Breast epithelium (tissue), 3 donors: ENCODE data around the gene POLD4.

Experiments
- POLR2A ChIP-seq: fragments of 450-650 bp; IDR thresholded peaks from one replicate; pipeline ENCODE4 v1.6.1; 2016; ENCODE audit warnings: antibody characterized with exemption, mild to moderate bottlenecking, moderate library complexity
- POLR2AphosphoS5 ChIP-seq, 3 donors: sonication (generic); formaldehyde crosslinking; IDR thresholded peaks; one replicate each; pipeline ENCODE4 v1.6.1; 2017; ENCODE audit warnings: antibody characterized with exemption in 3 of 3
- TF ChIP-seq, protein P1 (sequence below), 3 donors: fragments of 450-650 bp; IDR thresholded peaks; one replicate each; pipeline ENCODE4 v1.5.1; 2016 to 2017; ENCODE audit warnings: antibody characterized with exemption in 3 of 3, mild to moderate bottlenecking in 3 of 3, moderate library complexity in 3 of 3

DNA sequence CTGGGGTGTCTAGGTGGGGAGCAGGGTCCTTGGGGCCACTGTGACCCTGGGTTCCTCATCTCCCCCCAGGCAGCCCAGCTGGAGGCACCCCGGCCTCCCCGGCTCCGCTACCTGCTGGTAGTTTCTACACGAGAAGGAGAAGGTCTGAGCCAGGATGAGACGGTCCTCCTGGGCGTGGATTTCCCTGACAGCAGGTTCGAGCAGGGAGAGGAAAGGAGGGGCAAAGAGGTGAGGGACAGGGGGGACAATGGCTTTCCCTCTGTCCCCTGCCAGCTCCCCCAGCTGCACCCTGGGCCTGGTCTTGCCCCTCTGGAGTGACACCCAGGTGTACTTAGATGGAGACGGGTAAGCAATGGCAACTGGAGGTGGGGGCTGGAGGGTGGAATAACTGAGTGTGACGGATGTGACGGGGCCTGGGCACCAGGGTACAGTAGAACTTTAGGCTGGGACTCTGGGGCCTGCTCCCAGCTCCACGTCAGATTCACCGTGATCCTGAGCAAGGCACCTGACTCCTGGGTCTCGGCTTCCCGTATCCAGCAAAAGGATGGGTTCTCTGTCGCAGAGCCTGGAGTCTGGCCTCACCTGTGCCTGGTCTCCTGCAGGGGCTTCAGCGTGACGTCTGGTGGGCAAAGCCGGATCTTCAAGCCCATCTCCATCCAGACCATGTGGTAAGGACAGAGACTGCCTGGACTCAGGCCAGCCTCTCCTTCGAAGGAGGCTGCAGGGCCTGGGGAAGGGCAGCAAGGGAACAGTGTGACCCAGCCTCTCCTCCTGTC, 46.4 kb downstream of the POLD4 start:
- TF ChIP-seq, protein P1, sequence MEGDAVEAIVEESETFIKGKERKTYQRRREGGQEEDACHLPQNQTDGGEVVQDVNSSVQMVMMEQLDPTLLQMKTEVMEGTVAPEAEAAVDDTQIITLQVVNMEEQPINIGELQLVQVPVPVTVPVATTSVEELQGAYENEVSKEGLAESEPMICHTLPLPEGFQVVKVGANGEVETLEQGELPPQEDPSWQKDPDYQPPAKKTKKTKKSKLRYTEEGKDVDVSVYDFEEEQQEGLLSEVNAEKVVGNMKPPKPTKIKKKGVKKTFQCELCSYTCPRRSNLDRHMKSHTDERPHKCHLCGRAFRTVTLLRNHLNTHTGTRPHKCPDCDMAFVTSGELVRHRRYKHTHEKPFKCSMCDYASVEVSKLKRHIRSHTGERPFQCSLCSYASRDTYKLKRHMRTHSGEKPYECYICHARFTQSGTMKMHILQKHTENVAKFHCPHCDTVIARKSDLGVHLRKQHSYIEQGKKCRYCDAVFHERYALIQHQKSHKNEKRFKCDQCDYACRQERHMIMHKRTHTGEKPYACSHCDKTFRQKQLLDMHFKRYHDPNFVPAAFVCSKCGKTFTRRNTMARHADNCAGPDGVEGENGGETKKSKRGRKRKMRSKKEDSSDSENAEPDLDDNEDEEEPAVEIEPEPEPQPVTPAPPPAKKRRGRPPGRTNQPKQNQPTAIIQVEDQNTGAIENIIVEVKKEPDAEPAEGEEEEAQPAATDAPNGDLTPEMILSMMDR (IDR thresholded peaks at IDR 0.05): no peak
- TF ChIP-seq POLR2A: no peak
- TF ChIP-seq POLR2AphosphoS5 (IDR thresholded peaks at IDR 0.05): no peak
